ENCODE measurements around the gene HEATR9. TPM values are rescaled to one million over a fixed set of nuclear protein-coding genes. Genes with fewer than 3 reads are reported as not detected.

Gene HEATR9
- total RNA-seq, 1 experiment from 2014 or later: not detected

DNA sequence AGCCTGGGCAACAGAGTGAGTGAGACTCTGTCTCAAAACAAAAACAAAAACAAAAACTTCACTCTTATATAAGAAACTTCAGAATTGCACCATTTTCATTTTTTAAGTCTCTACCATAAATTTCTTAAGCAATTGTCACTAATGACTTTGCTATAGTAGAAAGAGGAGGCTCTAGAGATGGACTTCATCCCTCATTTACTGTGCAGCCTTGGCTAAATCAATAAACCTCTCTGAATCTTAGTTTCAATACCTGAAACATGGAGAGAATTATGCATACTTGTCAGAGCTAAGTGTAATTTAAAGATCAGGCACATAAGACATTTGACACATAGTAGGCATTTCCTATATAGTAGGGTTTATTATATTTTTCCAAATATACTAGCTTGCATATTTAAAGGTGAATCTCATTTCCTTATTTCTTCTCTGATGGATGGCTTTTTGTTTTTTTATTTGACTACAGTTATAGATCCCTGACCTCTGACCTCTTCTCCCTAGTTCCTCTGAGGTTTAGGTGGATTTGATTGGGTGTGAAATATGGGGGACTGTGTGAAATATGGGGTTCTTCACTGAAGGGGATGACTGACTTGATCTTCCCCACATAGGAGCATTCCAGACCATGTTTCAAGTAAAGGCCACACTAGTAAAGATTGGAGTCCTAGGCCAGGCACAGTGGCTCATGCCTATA is 8.8 kb upstream of the HEATR9 start:
- Histone ChIP-seq H3K36me3 (ENCODE audit: control insufficient read depth, insufficient read depth, low read length) (no peaks in the 10 kb centered on the region), H3K9me3 (no peaks in the 10 kb centered on the region), H3K4me3 (ENCODE audit: low read depth, low read length) (no peak overlapping the region), H3K4me1 (peaks cover 5% of the 10 kb centered on the region; the same call in 1 of the 2 replicates), H3K27me3 (replicated peaks; ENCODE audit: control insufficient read depth, insufficient read depth, low read length) (no peaks in the 10 kb centered on the region)
- Mint-ChIP-seq H3K27ac (ENCODE audit: unreplicated experiment) (no peak overlapping the region), H3K9me3 (ENCODE audit: unreplicated experiment) (no peaks in the 10 kb centered on the region), H3K36me3 (ENCODE audit: insufficient read depth, unreplicated experiment) (no peaks in the 10 kb centered on the region), H3K27me3 (ENCODE audit: insufficient read depth, unreplicated experiment) (no peaks in the 10 kb centered on the region), H3K4me1 (ENCODE audit: low read depth, unreplicated experiment) (no peaks in the 10 kb centered on the region), H3K4me3 (ENCODE audit: unreplicated experiment) (no peak overlapping the region)
- DNase-seq: no peak
- no TSS peak for BruUV-seq (replicated peaks)
- no peak for TF ChIP-seq CTCF (IDR thresholded peaks at IDR 0.05; ENCODE audit: insufficient read depth in 1 of 2, low read depth in 1 of 2, low read length in 1 of 2, severe bottlenecking in 1 of 2, unreplicated experiment in 1 of 2)
- ChIA-PET POLR2A (no interaction called here), CTCF (no interaction called here)
- intact Hi-C loops (cut with micrococcal nuclease; ENCODE audit: unreplicated experiment): no loop called here

DNA sequence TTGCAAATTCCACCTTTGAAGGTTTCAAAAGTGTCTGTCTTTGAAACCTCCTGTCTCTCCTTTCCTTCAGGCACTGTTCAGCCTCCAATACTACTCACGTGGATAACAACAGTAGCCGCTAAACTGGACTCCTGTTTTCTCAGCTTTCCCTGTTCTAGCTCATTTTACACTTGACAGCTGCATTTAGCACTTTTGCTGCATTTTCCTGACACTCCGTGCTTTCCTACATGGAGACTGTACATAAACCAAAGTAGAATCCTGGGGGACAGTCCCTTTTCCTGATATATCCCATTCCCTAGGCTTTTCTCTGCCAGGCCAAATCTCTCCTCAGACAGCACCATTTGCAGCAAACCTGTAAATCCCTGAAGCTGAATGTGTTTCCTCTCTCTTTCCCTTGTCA is 7.8 kb upstream of the HEATR9 start:
- peaks cover 5% of the 10 kb centered on the region; the same call in 1 of the 2 replicates for H3K4me1 ChIP-seq
- no peak overlapping the region for H3K27ac Mint-ChIP-seq (ENCODE audit: unreplicated experiment)
- no peaks in the 10 kb centered on the region for H3K36me3 ChIP-seq (ENCODE audit: control insufficient read depth, insufficient read depth, low read length)
- no peaks in the 10 kb centered on the region for H3K4me1 Mint-ChIP-seq (ENCODE audit: low read depth, unreplicated experiment)
- ChIA-PET POLR2A (no interaction called here), CTCF (no interaction called here)
- no peaks in the 10 kb centered on the region for H3K27me3 Mint-ChIP-seq (ENCODE audit: insufficient read depth, unreplicated experiment)
- no peaks in the 10 kb centered on the region for H3K27me3 ChIP-seq (replicated peaks; ENCODE audit: control insufficient read depth, insufficient read depth, low read length)
- no peak for TF ChIP-seq CTCF (IDR thresholded peaks at IDR 0.05; ENCODE audit: insufficient read depth in 1 of 2, low read depth in 1 of 2, low read length in 1 of 2, severe bottlenecking in 1 of 2, unreplicated experiment in 1 of 2)
- no peak overlapping the region for H3K4me3 ChIP-seq (ENCODE audit: low read depth, low read length)
- no peak for DNase-seq
- BruUV-seq (replicated peaks): no TSS peak
- H3K4me3 Mint-ChIP-seq (ENCODE audit: unreplicated experiment): no peak overlapping the region
- no peaks in the 10 kb centered on the region for H3K9me3 Mint-ChIP-seq (ENCODE audit: unreplicated experiment)
- H3K9me3 ChIP-seq: no peaks in the 10 kb centered on the region
- no peaks in the 10 kb centered on the region for H3K36me3 Mint-ChIP-seq (ENCODE audit: insufficient read depth, unreplicated experiment)
- intact Hi-C loops (cut with micrococcal nuclease; ENCODE audit: unreplicated experiment): no loop called here

GRCh38 chr17:35875800-35876139 is 7.1 kb upstream of the HEATR9 start:
- intact Hi-C loops (cut with micrococcal nuclease; ENCODE audit: unreplicated experiment): no loop called here
- Histone ChIP-seq H3K27me3 (replicated peaks; ENCODE audit: control insufficient read depth, insufficient read depth, low read length) (no peaks in the 10 kb centered on the region), H3K9me3 (no peaks in the 10 kb centered on the region), H3K36me3 (ENCODE audit: control insufficient read depth, insufficient read depth, low read length) (no peaks in the 10 kb centered on the region), H3K4me3 (ENCODE audit: low read depth, low read length) (no peak overlapping the region), H3K4me1 (peaks cover 5% of the 10 kb centered on the region; the same call in 1 of the 2 replicates)
- BruUV-seq (replicated peaks): no TSS peak
- no peak for TF ChIP-seq CTCF (IDR thresholded peaks at IDR 0.05; ENCODE audit: insufficient read depth in 1 of 2, low read depth in 1 of 2, low read length in 1 of 2, severe bottlenecking in 1 of 2, unreplicated experiment in 1 of 2)
- no peak for DNase-seq
- H3K27me3 Mint-ChIP-seq (ENCODE audit: insufficient read depth, unreplicated experiment): no peaks in the 10 kb centered on the region
- CTCF ChIA-PET: no interaction called here
- no peaks in the 10 kb centered on the region for H3K4me1 Mint-ChIP-seq (ENCODE audit: low read depth, unreplicated experiment)
- H3K9me3 Mint-ChIP-seq (ENCODE audit: unreplicated experiment): no peaks in the 10 kb centered on the region
- no peak overlapping the region for H3K27ac Mint-ChIP-seq (ENCODE audit: unreplicated experiment)
- no peak overlapping the region for H3K4me3 Mint-ChIP-seq (ENCODE audit: unreplicated experiment)
- POLR2A ChIA-PET: no interaction called here
- H3K36me3 Mint-ChIP-seq (ENCODE audit: insufficient read depth, unreplicated experiment): no peaks in the 10 kb centered on the region

All from Caco-2 (cell line).